GM18505 (cell line): Measurements from ENCODE around the gene TMEM35B.
"Not testable (repeated sequence)": the region's sequence is repeated elsewhere in the genome, so short reads cannot be mapped to it uniquely, and the experiment has no call there.

ENCODE experiments used
- ATAC-seq: cut with Tn5 transposase; IDR thresholded peaks from one replicate; pipeline ENCODE4 v1.9.1; 2021; ENCODE audit not compliant: unreplicated experiment
- POLR2A ChIP-seq: IDR thresholded peaks from 4 replicates; pipeline ENCODE4 v1.6.1; 2011; ENCODE audit warnings: borderline replicate concordance; ENCODE audit not compliant: insufficient read depth, insufficient read length; ENCODE audit errors: extremely low read depth

The TMEM35B gene

DNA sequence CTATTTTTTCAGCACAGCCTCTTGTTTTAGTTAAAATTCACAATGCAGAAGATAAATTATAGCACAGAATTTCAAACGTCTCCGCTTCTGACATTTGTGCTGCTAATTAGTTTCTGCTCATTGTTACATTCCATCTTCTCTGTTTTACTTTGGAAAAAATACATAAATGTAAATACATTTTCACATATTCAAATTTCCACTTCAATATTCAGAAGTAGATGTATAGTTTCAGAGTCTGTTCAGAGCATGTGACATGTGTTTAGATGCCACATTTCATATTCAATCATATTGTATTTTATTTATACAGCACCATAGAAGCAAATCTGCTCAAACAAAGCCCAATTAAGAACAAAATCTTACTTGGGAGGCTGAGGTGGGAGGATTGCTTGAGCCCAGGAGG lies 19.6 kb downstream of the TMEM35B start:
- no peak for ATAC-seq
- TF ChIP-seq POLR2A = no peak

DNA sequence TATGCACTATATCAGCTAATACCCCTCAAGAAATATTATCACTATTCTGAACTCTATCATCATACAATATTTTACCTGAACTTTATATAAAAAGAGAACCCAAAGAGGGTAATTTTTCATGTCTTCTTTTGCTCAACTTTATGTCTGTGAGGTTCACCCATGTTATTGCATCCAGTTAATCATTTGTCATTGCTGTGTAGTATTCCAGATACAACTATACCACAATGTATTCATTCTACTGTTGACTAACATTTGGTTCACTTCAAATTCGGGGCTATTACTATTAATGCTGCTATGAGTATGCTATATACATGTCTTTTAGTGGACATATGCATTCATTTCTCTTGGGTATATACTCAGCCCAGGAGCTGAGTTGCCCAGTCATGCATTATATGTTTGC lies 34.7 kb downstream of the TMEM35B start:
- no peak for TF ChIP-seq POLR2A
- ATAC-seq = no peak

DNA sequence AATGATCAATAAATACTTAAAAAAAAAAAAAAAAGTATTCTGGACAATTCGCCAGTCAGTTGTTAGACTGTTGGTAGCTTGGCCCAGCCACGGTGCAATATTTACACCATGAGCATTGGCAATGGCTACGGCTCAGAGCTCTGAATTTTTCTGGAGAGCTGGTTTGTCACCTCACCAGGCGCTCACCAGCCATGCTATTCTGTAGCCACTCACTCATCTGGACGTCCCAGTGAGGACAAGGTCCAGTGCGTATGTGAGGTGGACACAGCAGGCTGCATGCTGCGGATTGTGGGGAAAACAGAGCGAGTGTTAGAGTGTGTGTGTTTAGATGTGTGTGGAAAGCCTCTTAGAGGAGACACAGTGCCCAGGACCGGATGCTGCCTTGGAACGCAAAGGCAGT lies 36.4 kb downstream of the TMEM35B start:
- not testable (repeated sequence) for ATAC-seq

DNA sequence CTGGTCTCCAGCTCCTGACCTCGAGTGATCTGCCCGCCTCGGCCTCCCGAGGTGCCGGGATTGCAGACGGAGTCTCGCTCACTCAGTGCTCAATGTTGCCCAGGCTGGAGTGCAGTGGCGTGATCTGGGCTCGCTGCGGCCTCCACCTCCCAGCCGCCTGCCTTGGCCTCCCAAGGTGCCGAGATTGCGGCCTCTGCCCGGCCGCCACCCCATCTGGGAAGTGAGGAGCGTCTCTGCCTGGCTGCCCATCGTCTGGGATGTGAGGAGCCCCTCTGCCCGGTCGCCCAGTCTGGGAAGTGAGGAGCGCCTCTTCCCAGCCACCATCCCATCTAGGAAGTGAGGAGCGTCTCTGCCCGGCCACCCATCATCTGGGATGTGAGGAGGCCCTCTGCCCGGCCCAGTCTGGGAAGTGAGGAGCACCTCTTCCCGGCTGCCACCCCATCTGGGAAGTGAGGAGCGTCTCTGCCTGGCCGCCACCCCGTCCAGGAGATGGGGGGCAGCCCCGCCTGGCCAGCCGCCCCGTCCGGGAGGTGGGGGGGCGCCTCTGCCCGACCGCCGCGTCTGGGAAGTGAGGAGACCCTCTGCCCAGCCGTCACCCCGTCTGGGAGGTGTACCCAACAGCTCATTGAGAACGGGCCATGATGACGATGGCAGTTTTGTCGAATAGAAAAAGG lies 37.4 kb downstream of the TMEM35B start:
- ATAC-seq = not testable (repeated sequence)

DNA sequence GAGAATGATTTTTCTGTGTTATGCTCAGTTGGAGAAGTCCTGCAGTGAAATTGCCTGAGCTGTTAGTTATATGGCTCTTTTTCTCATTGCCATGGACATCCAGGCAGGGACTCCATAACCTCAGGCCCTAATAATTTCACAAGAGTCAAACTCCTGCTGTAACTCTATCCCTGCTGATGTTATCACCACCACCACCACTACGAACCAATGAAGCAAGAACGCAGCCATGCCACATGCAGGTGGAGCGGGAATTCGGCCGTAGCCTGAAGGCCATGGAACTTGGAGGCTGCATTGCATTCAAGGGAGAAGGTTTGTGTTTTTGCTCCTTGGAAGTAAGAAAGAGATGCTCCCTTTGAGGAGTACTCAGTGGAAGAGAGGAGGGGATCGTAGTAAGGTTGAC lies 38.9 kb downstream of the TMEM35B start:
- no peak for TF ChIP-seq POLR2A
- no peak for ATAC-seq

DNA sequence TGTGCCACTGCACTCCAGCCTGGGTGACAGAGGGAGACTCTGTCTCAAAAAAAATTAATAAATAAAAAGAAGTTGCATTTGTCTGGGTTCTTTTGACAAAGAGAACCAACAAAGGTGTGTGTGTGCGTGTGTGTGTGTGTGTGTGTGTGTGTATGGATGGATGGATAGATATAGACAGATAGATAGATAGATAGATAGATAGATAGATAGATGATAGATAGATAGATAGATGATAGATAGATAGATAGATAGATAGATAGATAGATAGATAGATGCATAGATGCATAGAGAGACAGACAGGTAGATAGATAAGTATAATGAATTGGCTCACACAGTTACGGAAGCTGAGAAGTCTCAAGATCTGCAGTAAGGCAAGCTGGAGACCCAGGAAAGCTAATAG lies 43.3 kb downstream of the TMEM35B start:
- not testable (repeated sequence) for ATAC-seq
